Measurements from ENCODE around the gene TMEM145. TPM values are rescaled to one million over a fixed set of nuclear protein-coding genes. Genes with fewer than 3 reads are reported as not detected.

The TMEM145 gene
- total RNA-seq, 1 donor from 2014 or later: 3.9 TPM

- TF ChIP-seq CTCF (IDR thresholded peaks at IDR 0.05; ENCODE audit: unreplicated experiment): no peak
- Mint-ChIP-seq H3K27ac (ENCODE audit: unreplicated experiment) (no peak overlapping the region), H3K9me3 (ENCODE audit: unreplicated experiment) (no peaks in the 10 kb centered on the region), H3K4me1 (ENCODE audit: unreplicated experiment) (peaks cover 31% of the 10 kb centered on the region), H3K4me3 (ENCODE audit: unreplicated experiment) (no peak overlapping the region), H3K36me3 (ENCODE audit: low read depth, unreplicated experiment) (peaks cover 15% of the 10 kb centered on the region), H3K27me3 (ENCODE audit: unreplicated experiment) (peaks cover 15% of the 10 kb centered on the region)
- DNase-seq (ENCODE audit: low spot score): peak; percentile 54
Measured at GRCh38 chr19:42284066-42284501, 29.0 kb upstream of the TMEM145 start.

- no peak for TF ChIP-seq CTCF (IDR thresholded peaks at IDR 0.05; ENCODE audit: unreplicated experiment)
- H3K4me3 Mint-ChIP-seq (ENCODE audit: unreplicated experiment): peak overlapping the region; percentile 97
- H3K27ac Mint-ChIP-seq (ENCODE audit: unreplicated experiment): peak overlapping the region; percentile 84
- H3K27me3 Mint-ChIP-seq (ENCODE audit: unreplicated experiment): peaks cover 11% of the 10 kb centered on the region
- no peak for DNase-seq (ENCODE audit: low spot score)
- H3K9me3 Mint-ChIP-seq (ENCODE audit: unreplicated experiment): no peaks in the 10 kb centered on the region
- H3K36me3 Mint-ChIP-seq (ENCODE audit: low read depth, unreplicated experiment): peaks cover 9% of the 10 kb centered on the region
- peaks cover 25% of the 10 kb centered on the region for H3K4me1 Mint-ChIP-seq (ENCODE audit: unreplicated experiment)
Measured at GRCh38 chr19:42284591-42285341, 28.3 kb upstream of the TMEM145 start.

GRCh38 chr19:42285541-42285941 lies 27.6 kb upstream of the TMEM145 start:
- Mint-ChIP-seq H3K4me1 (ENCODE audit: unreplicated experiment) (peaks cover 25% of the 10 kb centered on the region), H3K27ac (ENCODE audit: unreplicated experiment) (no peak overlapping the region), H3K27me3 (ENCODE audit: unreplicated experiment) (peaks cover 11% of the 10 kb centered on the region), H3K4me3 (ENCODE audit: unreplicated experiment) (peak overlapping the region; percentile 62), H3K36me3 (ENCODE audit: low read depth, unreplicated experiment) (peaks cover 9% of the 10 kb centered on the region), H3K9me3 (ENCODE audit: unreplicated experiment) (no peaks in the 10 kb centered on the region)
- TF ChIP-seq CTCF (IDR thresholded peaks at IDR 0.05; ENCODE audit: unreplicated experiment): no peak
- no peak for DNase-seq (ENCODE audit: low spot score)

GRCh38 chr19:42285988-42286348 lies 27.1 kb upstream of the TMEM145 start:
- TF ChIP-seq CTCF (IDR thresholded peaks at IDR 0.05; ENCODE audit: unreplicated experiment): no peak
- H3K27ac Mint-ChIP-seq (ENCODE audit: unreplicated experiment): peak overlapping the region; percentile 70
- H3K4me3 Mint-ChIP-seq (ENCODE audit: unreplicated experiment): peak overlapping the region; percentile 62
- H3K9me3 Mint-ChIP-seq (ENCODE audit: unreplicated experiment): no peaks in the 10 kb centered on the region
- H3K36me3 Mint-ChIP-seq (ENCODE audit: low read depth, unreplicated experiment): peaks cover 9% of the 10 kb centered on the region
- DNase-seq (ENCODE audit: low spot score): no peak
- peaks cover 25% of the 10 kb centered on the region for H3K4me1 Mint-ChIP-seq (ENCODE audit: unreplicated experiment)
- H3K27me3 Mint-ChIP-seq (ENCODE audit: unreplicated experiment): peaks cover 11% of the 10 kb centered on the region

- H3K27ac Mint-ChIP-seq (ENCODE audit: unreplicated experiment): peak overlapping the region; percentile 70
- peaks cover 25% of the 10 kb centered on the region for H3K4me1 Mint-ChIP-seq (ENCODE audit: unreplicated experiment)
- H3K4me3 Mint-ChIP-seq (ENCODE audit: unreplicated experiment): peak overlapping the region; percentile 62
- no peak for TF ChIP-seq CTCF (IDR thresholded peaks at IDR 0.05; ENCODE audit: unreplicated experiment)
- H3K9me3 Mint-ChIP-seq (ENCODE audit: unreplicated experiment): no peaks in the 10 kb centered on the region
- H3K36me3 Mint-ChIP-seq (ENCODE audit: low read depth, unreplicated experiment): peaks cover 10% of the 10 kb centered on the region
- H3K27me3 Mint-ChIP-seq (ENCODE audit: unreplicated experiment): peaks cover 14% of the 10 kb centered on the region
- no peak for DNase-seq (ENCODE audit: low spot score)
Measured at GRCh38 chr19:42286349-42287016, 26.6 kb upstream of the TMEM145 start.

All from endothelial cell (in vitro differentiated cells).